Stimulated activated naive CD8-positive, alpha-beta T cell treated with anti-CD3 and anti-CD28 coated beads, Interleukin-15, Interleukin-2, amounts not matched to agents 100 U/mL and 50 U/mL, for 24 hours (primary cell): ENCODE results near the gene SELENON.
A peak's percentile ranks its signal among the peaks of the same experiment; 100 is the strongest.

Source experiments
- ATAC-seq: fragments of 150-1000 bp; cut with Tn5 transposase; one replicate; pipeline ENCODE4 v1.10.0; 2021
- DNase-seq: peaks from one replicate; pipeline ENCODE4 v3.0.0; 2021

Gene SELENON, protein sequence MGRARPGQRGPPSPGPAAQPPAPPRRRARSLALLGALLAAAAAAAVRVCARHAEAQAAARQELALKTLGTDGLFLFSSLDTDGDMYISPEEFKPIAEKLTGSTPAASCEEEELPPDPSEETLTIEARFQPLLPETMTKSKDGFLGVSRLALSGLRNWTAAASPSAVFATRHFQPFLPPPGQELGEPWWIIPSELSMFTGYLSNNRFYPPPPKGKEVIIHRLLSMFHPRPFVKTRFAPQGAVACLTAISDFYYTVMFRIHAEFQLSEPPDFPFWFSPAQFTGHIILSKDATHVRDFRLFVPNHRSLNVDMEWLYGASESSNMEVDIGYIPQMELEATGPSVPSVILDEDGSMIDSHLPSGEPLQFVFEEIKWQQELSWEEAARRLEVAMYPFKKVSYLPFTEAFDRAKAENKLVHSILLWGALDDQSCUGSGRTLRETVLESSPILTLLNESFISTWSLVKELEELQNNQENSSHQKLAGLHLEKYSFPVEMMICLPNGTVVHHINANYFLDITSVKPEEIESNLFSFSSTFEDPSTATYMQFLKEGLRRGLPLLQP

DNA sequence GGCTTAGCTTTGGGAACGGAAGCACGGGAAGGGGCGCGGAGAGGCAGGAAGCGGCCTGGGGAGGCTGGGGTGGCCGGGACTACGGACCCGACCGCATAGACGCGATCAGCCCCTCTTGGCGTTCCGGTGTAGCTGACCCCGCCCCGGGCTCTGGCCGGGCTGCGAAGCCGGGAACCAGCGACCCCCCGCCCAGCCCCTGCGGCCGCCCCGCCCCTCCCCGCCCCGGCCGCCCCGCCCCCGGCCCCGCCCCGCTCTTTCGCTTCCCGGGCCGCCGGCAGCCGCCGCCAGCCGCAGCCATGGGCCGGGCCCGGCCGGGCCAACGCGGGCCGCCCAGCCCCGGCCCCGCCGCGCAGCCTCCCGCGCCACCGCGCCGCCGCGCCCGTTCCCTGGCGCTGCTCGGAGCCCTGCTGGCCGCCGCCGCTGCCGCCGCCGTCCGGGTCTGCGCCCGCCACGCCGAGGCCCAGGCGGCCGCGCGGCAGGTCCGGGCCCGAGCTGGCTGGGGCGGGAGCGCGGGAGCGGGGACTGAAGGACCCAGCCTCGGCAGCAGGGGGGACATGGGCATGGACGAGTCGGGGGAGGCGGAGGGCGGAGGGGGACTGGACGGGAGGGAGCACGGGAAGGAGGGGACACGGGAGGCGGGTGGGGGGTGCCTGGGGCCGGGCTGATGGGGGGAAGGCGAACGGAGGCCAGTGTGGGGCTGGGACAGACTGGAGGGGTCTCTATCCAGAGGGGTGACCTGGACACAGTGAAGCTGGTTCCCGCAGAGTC is at the start of gene SELENON:
SELENON (plus strand) TSS at position 259 of the 768 bp plus-strand sequence; CDS start at position 297, 38 bp downstream.
- peak; percentile 20 for ATAC-seq

DNA sequence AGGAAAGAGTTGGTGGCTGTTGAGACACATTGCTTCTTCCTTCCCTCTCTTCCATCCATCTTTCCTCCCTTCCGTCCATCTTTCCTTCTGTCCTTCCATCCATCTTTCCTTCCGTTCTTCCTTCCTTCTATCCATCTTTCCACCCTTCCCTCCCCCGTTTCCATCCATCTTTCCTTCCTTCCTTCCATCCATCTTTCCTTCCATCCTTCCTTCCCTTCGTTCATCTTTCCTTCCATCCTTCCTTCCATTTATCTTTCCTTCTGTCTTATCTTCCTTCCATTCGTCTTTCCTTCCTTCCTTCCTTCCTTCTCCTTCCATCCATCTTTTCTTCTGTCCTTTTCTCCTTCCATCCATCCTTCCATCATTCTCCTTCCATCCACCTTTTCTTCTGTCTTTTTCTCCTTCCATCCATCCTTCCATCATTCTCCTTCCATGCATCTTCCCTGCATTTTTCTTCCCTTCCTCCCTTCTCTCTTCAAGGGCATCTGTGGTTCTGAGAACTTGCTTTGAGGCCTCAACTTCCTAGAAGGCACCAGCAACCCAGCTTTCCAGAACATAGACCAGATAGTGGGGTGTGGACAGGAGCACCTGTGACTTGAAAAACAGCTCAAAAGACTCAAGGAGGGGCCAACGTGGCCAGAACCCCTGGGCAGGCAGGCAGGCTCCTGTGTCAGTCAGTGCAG is 48.9 kb upstream of the SELENON start:
- ATAC-seq, result no peak
- no peak for DNase-seq

More for the DNA sequence above, at the start of gene SELENON:
- DNase-seq, result peak; percentile 39

DNA sequence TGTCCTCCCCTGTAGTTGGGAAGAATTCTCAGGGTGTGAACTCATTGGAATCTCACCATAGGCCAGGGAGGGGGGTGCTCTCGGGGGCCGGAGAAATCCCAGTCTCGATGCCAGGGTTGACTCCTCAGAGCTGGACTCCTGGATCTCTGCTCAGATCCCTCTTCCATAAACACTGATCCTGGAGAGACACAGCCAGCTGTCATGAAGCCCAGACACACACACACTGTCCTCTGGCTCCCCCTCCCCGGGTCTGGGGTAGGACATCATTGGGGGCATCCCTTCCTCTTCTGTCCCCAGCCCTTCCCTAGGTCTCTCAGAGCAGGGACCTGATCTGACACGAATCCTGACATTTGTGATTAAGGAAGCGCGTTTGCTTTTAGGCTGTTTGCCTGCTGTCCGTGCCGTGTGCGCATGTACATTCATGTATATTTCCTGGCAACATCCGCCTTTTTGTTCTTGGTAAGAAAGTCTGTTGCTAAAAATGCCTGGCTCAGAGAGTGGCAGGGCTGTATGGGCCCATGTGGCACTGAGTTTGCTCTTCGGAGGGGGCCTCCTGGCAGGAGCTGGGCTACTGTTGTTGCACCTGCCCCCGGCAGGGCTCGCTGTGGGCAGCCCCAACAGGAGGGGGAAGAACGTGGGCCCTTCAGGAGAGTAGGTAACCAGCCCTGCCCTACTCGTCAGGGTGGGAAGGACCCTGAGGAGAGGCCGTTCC is 45.4 kb upstream of the SELENON start:
- peak; percentile 26 for DNase-seq
- ATAC-seq, result peak; percentile 67

DNA sequence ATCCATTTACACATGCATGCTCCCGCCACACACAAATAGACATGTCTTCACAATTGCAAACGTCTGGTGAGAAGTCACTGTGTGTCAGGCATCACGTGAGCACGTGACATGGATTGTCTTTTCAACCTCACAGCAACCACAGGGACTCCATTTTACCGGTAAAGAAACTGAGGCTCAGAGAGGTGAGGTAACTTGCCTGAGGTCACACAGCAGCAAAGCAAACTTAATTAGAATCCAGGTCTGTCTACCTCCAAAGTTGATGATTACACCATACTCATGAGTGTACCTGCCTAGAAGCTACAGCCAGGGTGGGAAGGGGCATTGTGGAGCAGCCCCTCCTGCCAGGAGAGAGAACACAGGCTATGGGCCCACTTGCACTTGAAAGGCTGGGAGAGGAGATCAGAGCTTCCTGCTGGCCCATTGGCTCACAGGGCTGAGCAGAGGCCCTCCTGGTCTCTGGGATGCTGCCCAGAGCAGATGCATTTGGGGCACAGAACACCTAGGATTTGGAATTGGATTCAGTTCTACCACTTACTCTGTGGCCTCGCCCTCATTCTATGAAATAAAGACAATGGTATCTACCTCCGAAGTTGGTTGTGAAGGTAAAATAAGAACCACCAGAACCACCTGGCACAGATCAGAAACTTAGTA is 44.4 kb upstream of the SELENON start:
- DNase-seq (no peak), ATAC-seq (no peak)

DNA sequence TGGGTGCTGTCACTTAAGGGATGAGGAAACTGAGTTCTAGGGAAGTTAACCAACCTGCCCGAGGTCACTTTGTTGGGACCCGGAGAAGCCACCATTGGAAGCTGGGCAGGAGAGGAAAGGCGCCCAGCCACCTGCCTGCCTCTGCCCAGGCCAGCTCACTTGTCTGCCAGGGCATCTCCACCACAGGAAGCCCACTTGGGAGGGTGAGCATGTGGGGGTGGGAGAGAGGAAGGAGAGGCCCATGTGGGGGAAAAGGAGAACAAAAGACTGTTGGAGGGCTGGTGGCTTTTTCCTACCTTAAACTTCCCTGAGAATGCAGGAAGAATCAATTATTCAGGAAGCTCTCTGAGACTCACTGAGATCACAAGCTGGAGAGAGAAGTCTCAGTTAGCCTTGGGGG is 43.8 kb upstream of the SELENON start:
- ATAC-seq (no peak), DNase-seq (no peak)

DNA sequence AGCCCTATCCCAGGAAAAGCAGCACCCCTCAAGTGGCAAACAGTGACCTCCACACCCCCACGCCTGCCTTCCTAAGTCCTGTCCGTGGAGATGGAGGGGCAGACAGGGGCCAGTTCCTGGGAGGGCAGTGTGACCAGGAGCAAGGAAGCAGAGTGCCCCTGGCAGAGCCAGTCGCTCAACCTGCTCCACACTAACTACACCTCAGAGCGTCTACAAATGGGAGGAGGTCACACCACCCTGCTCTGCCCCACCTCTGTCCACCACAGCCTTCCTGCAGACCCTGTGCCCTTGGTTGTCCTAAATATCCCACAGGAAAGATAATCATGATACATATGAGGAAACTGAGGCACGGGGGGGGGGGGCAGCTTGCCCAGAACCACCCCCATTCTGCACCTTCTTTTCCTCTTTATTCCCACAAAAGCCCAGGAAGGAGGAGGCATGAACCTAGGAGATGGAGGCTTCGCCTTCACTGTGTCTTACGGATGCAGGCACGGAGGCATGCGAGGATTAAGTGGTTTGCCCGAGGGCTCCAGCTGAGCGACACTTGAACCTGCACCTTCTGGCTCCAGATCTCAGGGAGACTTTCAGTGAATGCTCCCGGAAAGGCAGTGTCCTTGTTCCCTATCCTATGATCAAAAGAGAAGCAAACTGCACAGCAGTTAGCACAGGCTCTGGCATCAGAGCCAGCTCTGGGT is 42.7 kb upstream of the SELENON start:
- DNase-seq, result no peak
- no peak for ATAC-seq

DNA sequence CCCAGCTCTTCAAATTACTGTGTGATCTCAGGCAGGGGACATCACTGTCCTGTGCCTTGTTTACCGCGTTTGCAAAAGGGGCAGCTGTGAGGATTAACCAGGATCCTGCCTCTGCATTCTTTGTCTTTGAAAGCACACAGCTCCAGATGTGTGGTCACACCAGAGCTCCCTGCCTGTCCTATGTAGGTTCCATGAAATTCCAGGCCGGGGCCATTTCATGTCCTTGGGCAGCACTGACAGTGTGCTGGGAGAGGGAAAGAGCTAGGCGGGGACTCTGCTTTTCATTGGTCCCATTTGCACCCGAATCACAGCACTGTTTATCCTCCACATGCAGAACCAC is 42.2 kb upstream of the SELENON start:
- ATAC-seq (no peak), DNase-seq (no peak)

DNA sequence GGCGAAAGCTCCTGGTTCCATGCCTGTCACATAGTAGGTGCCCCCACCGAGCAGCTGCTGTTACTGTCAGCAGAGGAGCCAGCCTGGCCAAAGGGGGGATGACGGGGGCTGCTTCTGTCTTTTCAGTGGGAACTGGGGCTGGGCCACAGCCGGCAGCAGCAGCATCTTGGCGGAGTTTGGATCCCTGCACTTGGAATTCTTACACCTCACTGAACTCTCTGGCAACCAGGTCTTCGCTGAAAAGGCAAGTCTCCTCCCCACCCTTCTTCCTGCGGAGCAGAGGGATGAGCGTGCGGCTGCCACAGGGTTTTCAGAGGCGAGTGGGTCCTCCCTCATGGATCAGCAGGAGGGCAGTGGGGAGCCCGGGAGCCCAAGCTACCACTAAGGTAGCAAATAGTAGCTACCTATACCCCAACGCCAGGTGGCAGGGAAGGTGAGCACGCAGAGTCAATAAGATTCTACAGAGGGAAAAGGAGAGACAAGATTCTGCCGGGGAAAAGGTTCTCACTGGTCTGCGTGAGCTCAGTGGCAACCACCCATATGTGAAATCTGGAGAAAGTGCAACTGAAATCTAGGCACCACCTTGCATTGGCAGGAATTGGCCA is 41.4 kb upstream of the SELENON start:
- ATAC-seq, result no peak
- DNase-seq, result no peak

DNA sequence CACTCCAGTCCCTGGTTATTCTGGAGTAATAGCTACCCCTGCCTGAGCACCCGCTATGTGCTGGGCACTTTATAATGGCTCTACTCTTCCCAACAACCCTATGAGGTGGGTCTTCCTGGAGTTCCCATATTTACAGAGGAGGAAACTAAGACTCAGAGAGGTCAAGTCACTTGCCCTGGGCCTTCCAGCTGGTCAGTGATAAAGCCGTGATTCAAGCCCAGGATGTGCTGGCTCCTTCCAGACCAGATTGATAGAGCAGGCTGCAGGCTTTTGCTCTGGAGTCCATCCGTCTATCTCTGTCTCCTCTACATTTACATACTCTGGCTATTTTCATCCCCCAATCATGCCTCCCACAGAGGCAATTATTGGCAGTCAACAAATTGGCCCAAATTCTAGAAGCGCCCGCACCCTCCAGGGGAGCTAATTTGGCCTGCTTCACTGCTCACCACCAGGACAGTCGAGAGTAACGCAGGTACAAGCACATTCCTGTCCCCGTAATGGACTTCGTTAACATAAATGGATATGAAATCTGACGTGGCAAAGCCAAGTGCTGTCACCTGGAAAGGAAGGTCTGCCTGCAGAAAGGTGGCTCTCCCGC is 39.8 kb upstream of the SELENON start:
- DNase-seq (no peak), ATAC-seq (no peak)

DNA sequence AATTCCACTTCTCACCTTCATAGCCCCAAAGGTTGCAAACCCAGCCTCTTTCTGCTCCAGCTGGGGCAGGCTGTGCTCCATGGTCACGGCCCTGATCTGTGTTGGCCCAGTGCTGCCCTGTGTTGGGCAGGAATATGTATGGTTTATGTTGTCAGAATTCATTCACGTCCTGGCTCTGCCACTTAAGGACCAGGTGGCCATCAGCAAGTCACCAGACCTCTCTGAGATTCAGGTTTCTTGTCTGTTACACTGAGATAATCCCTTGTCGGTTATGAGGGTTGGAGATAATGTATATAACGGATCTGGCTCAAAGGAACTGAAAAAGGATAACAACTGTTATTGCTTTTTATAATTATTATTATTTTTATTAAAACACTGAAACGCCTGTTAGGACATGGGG is 39.1 kb upstream of the SELENON start:
- DNase-seq (no peak), ATAC-seq (no peak)

DNA sequence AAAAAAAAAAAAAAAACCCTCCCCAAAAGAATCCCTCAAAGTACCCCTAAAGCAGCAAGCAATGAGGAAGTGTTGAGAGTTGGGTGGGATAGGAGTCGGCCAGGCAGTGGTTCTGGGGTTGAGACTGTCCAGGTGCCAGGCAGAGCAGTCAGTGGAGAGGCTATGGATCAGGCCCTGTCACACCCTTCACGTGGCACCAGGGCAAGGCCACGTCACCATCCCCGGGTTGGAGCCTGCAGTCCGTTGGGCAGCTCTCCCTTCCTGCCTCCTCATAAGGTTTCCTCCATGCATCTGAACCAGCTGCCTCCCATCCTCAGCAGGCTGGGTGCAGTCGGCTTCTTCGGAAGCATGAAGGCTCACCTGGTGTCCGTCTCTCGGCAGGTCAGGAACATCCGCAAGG is 36.5 kb upstream of the SELENON start:
- ATAC-seq (no peak), DNase-seq (no peak)

DNA sequence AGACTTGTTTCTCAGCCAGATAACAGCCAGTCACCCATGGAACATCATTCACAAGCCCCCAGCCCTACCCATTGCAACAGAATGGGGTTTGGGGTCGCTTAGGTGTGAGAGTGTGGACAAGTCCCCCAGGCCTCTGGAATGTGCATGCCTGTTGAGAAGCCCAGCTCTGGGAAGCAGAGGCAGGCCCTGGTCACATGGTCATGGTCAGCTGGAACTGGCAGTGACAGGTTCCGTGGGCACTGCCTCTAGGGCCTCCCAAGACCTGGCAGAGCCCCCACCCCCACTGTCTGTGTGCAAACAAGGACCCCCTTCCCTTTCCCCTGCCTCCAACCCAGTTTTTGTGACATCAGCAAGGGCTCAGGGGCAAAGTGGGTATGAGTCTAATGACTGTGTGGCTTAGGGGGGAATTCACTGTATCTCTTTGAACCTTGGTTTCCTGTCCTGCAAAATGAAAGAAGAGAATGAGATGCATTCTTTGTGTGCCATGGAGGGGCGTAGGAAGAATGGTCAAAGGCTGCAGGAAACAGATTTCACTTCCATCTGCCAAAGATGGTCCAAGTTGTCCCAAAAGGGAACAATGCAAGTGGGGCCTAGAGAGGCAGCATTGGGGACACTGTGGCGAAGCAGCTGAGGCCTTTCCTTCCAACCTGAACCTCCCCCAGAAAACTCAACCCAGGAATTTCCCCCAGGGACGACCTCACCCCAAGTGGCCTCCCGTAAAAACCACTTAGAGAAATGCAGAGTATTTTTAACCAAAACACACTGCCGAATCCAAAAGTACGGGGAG is 34.7 kb upstream of the SELENON start:
- ATAC-seq (no peak), DNase-seq (no peak)

DNA sequence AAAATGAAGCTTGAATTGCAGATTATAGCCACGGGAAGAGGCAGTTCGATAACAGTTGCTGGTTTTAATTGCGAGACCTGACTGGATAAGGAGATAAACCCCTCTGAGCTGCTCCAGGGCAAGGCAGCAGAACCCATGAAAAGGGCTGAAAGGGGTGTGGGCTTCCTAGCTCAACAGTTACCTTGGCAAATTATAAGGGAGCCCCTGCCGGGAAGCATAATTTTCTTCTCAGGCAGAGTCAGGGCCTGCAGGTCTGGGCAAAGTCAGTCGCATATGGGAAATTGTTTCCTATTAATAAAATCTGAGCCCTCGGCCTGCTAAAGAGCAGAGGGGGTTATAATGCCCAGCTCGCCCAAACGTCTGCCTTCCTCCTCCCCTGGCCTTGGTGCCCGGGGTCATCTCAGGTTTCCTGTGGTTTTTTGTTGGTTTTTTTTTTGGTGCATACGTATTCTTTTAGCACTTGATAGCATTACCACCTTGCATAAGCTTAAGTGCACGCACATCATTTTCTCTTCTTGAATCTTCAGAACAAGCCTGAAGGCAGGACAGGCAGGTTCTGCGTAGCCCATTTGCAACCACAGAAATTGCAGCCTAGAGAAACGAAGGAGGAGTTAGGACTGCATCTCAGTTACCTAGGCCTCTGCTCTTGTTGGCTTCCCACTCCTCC is 33.9 kb upstream of the SELENON start:
- DNase-seq (no peak), ATAC-seq (no peak)

DNA sequence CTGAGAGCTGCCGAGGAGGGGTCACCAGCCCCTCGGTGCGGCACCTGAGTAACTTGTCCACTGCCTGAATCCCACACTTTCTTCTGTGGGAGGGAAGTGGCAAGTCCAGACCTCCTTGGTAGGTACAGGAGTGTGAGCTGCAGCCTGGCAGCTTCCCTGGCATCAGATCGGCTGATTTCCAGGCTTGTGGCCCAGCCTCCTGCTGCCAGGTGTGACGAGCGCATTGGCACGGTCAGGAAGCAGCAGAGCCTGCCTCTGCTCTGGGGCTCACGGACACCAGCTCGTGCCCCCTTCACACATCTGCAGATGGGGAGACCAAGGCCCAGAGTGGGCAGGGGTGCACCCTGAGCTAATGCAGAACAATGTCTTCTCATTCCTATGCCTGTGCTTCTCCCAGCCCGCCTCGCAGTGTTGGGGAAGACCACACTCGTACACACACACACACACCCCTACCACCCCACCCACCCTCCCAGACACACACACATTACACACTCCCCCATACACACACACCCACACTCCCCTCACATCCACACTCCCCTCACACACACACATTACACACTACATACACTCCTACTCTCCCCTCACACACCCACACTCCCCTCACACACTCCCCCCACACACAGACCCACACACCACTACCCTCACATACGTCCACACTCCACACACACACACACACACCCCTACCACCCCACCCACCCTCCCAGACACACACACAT is 33.1 kb upstream of the SELENON start:
- ATAC-seq (no peak), DNase-seq (no peak)

DNA sequence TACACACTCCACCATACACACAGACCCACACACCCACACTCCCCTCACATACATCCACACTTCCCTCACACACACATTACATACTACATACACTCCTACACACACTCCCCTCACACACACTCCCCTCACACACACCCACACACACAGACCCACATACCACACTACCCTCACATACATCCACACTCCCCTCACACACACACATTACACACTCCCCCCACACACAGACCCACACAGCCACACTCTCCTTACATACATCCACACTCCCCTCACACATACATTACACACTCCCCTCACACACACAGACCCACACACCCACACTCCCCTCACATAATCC is 32.6 kb upstream of the SELENON start:
- ATAC-seq, result no peak
- no peak for DNase-seq

DNA sequence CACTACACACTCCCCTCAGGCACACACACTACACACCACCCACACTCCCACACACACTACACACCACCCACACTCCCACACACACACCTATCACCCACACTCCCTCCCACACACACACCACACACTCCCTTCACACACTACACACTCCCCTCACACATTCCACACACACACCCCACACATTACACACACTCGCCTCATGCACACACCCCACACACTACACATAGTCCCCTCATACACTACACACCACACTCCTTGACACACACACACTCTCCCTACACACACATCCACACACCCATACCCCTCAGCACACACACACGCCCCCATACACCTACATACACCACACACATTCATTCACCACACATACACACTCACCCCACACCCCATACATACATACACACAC is 31.0 kb upstream of the SELENON start:
- ATAC-seq (no peak), DNase-seq (no peak)

DNA sequence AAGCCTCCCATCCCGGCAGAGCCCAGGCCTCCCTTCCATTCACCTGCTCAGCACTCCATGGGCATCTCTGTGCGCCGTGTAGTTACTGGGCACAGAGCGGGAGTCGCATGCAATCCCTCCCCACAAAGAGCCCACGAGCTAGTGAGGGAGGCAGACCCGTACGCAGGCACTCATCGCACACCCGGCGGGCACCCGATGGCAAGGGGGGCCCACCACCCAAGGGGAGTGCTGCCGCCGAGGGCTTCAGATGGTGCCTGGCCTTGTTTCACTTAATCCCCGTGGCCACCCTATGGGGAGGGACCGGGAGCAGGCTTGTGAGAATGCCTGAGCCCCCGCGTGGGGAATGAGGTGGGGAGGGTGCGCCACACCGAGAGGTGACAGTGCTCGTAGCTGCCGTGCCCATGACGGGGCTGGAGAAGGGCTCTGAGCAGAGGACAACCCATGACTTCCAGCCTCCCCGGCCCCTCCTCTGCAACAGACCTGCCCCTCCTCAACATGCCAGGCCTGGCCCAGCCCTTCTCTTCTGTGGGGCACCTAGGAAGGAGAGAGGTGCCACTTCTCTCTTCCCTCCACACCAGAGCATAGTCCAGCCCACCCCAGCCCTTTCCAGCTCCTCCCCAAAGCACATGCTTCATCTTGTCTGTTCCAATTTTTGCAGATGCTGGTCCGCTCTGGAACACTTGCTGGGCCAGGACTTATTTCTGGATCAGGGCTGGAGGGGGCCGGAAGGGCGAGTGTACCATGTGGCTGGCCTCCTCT is 30.2 kb upstream of the SELENON start:
- ATAC-seq, result no peak
- no peak for DNase-seq
